Esophagus muscularis mucosa (tissue), 3 donors: Measurements from ENCODE around the gene UBTD1.
A peak's percentile ranks its signal among the peaks of the same experiment; 100 is the strongest.

Source experiments
- POLR2A ChIP-seq: fragments of 450-650 bp; IDR thresholded peaks from one replicate; pipeline ENCODE4 v1.6.1; 2017; ENCODE audit warnings: antibody characterized with exemption, moderate library complexity, mild to moderate bottlenecking, low read depth
- POLR2AphosphoS5 ChIP-seq, 2 donors: sonication (generic); formaldehyde crosslinking; IDR thresholded peaks; one replicate each; pipeline ENCODE4 v1.6.1; 2017; ENCODE audit warnings: antibody characterized with exemption in 2 of 2
- TF ChIP-seq, protein P1 (sequence below), 3 experiments: fragments of 200-600 bp in 2 of 3; fragments of 450-650 bp in 1 of 3; sonication (generic) in 2 of 3; IDR thresholded peaks; one replicate each; pipeline ENCODE4 v1.5.1; 2017 to 2019; ENCODE audit warnings: antibody characterized with exemption in 3 of 3, mild to moderate bottlenecking in 2 of 3, moderate library complexity in 1 of 3

DNA sequence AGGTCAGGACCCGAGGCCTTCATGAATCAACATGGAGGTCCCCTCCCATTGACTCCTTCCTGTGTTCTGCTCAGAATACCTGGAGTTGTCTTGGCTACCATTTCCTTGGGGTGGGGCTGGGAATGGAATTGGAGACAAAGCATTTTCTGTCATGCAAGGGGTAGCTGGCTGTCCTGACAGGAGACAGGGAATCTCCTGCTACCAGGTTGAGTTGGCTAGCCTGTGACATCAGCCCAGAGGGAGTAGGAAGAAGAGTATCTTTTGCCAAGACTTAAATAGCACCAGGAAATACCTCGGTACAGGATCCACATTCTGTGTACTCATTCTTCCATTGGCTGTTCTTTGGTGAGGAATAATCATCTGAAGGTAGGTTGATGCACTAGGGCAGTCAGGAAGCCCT lies 47.9 kb upstream of the UBTD1 start:
- TF ChIP-seq, protein P1, sequence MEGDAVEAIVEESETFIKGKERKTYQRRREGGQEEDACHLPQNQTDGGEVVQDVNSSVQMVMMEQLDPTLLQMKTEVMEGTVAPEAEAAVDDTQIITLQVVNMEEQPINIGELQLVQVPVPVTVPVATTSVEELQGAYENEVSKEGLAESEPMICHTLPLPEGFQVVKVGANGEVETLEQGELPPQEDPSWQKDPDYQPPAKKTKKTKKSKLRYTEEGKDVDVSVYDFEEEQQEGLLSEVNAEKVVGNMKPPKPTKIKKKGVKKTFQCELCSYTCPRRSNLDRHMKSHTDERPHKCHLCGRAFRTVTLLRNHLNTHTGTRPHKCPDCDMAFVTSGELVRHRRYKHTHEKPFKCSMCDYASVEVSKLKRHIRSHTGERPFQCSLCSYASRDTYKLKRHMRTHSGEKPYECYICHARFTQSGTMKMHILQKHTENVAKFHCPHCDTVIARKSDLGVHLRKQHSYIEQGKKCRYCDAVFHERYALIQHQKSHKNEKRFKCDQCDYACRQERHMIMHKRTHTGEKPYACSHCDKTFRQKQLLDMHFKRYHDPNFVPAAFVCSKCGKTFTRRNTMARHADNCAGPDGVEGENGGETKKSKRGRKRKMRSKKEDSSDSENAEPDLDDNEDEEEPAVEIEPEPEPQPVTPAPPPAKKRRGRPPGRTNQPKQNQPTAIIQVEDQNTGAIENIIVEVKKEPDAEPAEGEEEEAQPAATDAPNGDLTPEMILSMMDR (IDR thresholded peaks at IDR 0.05) = no peak
- TF ChIP-seq POLR2A (no peak), POLR2AphosphoS5 (IDR thresholded peaks at IDR 0.05) (peak in 1 of 2 donors; percentile 4)
